Activated CD4-positive, alpha-beta T cell treated with anti-CD3 and anti-CD28 coated beads for 48 hours (primary cell): ENCODE results near the gene MED26.

ENCODE experiments used
- DNase-seq: peaks from one replicate; pipeline ENCODE4 v3.0.0-alpha.2; 2020

Gene MED26

DNA sequence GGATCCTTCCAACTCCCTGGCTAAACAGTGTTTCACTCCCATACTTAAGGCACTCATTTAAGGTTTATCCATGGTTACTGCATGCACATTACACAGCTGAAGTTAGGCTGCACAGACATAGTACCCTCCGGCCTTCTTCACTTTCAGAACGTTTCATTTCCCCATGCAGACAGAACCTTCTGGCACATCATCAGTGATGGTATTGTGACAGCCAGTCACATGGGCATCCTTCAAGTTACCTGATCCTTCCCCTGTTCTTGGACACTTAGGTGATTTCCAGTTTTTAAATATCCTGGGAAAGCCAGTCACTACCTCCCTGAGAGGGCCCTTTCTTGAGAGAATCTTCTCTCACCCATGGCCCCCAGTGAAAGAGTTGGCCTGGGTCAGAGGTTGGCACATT lies 22.8 kb upstream of the MED26 start:
- no peak for DNase-seq

DNA sequence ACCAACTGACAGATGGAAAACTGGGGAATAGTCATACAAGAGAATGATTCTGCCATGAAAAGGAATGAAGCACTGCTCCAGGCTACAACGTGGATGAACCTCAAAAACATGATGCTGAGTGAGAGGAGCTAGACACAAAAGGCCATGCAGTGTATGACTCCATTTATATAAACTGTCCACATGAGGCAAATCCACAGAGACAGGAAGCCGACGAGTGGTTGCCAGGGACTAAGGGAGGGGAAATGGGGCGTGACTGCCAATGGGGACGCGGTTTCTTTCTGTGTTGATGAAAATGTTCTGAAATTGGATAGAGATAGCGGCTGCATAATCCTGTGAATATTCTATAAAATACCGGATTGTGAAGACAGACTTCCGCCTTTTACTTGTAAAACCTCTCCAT lies 21.7 kb upstream of the MED26 start:
- DNase-seq, result no peak

DNA sequence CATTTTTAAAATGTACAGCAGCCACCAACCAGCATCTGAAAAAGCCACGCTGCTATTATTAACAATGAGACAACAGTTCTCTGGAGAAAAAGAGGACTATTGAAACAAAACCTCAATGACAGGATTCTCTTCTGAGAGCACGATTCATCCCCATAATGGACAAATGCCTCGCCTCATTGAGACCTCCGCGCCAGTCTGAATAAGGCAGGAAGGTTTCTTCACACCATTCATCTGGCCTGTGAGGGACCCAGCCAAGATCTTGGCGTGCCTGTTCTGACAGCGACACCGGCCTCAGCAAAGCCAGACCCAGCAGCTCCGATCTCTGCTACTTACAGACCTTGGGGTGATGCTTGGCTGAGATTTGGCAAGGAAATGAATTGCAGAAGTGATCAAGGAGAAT lies 17.1 kb upstream of the MED26 start:
- DNase-seq, result no peak

DNA sequence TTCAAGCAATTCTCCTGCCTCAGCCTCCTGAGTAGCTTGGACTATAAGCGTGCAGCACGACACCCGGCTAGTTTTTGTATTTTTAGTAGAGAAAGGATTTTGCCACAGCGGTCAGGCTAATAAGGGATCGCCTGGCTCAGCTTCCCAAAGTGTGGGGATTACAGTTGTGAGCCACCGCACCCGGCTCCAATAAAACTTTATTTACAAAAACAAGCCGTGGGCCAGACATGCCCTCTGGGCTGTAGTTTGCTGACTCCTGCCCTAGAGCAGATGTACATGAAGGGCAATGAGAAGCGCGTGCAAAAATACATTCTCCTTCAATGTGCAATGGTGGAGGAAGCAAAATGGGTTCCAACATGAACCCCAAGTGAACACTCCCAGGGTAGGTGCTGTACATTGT lies 13.7 kb upstream of the MED26 start:
- no peak for DNase-seq

DNA sequence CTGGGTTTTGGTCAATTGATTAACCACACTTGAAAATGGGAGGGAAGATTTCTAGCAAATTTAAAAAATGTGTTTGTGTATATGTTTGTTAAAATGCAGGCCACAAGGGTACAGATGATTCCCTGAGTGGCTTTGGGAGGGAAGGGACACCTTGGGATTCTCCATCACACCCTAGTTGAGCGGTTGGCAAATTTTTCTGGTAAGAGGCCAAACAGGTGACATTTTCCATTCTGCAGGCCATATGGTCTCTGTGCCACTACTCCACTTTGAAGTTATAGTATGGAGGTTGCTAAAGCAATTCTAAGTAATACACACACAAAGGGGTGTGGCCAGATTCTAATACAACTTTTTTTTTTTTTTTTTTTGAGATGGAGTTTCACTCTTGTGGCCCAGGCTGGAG lies 12.9 kb upstream of the MED26 start:
- DNase-seq, result no peak

DNA sequence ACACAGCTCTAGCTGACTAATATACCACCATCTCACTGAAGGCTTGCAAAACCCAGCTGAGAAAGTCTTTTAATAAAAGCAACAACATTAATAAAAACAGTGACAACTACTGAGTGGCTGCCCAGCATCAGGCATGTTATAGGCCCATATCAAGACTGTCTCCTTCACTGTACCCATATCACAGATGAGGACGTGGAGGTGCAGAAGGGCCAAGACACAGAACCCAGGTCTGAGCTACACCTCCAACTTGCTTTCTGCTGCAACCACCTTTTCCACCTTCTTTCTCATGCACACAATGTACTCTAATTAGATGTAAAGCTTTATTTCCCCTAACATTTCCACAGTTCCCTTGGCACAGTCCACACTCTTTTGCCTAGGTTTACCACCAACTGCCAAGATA lies 10.7 kb upstream of the MED26 start:
- DNase-seq, result no peak

DNA sequence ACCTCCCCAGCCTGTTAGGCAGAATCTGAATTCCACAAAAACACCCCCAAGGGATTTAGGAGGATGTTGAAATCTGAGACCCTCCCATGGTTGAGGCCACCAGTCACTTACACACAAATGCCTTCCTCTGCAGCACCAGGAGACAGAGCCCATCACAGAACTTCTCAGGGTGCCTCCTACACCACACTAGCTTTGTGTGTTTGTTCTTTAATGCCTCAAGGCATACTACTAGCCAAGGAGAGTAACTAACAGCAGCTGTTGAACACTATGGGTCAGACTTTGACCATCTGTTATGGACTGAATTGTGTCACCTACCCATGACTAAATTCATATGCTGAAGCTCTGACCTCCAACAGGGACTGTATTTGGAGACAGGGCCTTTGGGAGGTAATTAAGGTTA lies 9.5 kb upstream of the MED26 start:
- no peak for DNase-seq

DNA sequence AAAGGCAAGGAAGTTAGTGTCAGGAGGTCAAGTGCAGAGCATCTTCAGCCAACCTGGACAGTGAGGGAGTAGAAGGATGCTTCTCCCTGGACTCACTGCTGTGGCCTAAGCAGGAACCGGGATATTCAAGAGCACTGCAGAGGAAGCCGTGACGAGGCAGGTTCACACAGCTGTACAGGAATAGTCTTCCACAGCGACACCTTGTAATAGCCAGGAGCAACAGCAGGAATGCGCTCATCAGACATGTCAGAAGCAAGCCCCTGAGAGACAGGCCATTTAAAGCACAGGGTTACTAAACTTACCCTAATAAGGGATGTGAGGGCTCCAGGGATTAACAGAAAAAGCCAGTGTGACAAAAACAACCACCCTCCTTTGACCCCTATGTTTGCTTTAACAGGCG lies 3.5 kb upstream of the MED26 start:
- DNase-seq, result no peak

DNA sequence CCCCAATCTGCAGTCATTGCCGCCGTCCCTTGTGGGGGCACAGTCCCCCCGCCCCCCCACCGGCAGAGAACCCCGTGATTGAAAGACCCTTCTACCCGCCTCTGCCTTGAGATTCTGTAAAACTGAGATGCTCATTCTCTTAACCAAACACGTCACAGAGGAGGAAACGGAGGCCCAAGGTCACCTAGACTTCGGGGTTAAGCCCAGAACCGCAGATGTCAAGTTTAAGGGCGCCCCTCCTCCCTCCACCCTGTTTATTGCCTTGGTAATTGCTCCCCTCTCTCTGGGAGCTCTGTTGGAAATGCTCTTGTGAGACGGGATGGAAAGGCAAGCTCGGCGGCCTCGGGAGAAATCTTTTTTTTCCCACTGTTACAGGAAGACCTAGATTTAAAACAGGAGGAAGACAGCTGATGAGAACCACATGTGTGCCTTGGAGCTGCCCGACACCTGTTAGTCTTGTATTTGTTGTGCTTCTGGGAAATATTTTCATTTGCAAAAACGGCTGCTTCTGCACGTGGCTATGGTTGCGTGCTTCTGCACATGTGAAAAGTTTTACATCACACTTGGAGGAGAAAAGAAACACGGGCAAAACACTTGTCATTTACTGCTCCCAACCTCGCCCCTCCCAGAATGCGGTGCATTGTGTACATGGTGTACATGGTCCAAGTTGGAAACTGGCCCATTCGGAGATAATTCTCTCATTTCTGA lies 1.1 kb upstream of the MED26 start:
- DNase-seq, result peak; percentile 13

DNA sequence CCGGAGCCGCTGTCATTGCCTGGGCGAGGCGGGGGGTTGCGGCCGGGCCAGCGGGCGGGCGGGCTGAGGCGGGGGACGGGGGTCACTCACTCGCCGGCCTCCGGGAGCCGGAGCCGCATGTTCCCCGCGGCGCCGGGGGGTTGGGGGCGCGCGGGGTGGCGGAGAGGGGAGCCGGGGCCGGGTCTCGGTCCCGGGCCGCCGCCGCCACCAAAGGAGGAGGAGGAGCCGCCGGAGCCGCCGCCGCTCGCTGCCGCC lies 149 bp downstream of the MED26 start:
- DNase-seq, result no peak

DNA sequence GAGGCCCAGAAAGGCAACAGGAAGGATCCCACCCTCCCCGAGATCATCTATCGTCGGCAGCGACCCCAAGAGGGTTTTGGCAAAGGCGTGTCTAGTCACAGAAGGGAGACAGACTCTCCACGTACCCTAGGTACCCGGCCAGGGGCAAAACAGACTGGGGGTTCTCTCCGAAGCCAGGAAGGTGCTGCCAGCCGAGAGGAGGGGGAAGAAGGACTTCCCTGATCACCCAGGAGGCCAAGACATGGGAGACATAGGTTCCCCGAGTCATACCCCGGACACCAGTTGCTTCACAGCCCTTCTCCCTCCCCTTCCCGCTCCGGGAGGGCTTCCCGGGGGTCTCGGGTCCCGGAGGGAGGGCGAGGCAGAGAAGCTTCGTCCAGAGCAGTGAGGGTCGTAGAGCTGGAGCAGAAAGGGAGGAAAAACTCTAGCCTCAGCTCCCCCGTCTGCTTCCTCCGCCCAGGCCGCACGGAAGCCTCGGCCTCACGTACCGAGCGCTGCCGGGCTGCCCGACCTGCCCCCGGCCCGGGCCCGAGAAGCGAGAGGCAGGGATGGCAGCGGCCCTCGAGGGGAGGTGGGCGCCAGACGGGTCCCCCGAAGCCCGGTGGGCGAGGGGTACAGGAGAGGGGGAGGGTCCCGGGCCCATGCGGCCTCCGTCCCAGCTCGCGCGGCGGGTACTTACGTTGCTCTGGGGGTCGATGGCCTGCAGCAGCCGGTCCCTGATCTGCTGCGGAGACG lies 644 bp downstream of the MED26 start:
- peak; percentile 19 for DNase-seq

DNA sequence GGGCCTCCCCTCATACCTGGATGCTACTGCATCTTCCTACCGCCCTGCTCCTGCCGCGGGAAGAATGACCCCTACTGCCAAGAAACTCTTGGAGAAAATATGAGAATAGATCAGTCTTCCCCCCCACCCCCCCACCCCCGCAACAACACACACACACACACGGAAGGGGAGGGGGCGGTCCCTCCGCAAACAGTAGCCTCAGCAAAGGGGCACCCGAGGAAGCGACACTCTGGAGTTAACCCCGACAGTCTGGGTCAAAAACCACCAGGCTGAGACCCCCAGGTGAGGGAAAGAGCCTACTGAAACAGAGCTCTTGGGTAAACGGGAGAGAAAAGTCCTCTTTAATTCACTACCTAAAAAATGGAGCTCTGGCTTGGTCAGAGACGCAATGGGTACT lies 1.2 kb downstream of the MED26 start:
- DNase-seq, result peak; percentile 32

DNA sequence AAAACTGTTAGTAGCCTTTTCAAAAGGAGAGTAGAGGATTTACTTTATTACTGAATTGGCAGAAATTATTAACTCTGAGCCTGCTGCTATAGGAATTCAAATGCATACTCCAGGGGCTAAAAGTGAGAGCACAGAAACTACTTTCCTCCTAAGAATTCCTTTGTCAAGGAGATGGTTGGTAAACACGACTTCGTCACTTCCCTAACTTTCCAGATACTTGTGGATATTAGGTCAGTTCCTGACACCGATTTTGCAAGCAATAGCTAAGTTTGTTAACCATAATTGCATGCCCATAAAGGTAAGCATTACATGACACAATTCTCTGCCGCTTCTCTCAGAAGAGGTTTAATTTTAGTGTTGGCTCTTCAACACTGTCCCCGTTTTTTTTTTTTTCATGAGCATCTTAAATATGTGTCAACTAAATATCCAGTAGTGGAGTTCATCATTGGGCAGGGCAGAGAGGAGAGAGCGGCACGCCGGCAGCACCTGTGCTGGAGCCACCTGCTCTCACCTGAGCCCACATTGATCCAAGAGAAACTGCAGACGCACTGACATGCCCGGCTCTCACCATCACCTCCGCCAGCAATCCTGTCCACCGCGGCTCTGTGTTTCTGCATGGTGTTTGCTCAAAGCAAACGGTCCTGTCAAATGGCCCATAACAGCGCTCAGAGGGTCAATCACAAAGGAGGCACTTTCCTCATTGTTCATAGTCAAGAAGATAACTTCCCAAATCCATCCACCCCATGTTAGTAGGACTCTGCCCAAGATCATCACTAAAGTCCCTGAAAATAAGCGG lies 2.6 kb downstream of the MED26 start:
- no peak for DNase-seq

DNA sequence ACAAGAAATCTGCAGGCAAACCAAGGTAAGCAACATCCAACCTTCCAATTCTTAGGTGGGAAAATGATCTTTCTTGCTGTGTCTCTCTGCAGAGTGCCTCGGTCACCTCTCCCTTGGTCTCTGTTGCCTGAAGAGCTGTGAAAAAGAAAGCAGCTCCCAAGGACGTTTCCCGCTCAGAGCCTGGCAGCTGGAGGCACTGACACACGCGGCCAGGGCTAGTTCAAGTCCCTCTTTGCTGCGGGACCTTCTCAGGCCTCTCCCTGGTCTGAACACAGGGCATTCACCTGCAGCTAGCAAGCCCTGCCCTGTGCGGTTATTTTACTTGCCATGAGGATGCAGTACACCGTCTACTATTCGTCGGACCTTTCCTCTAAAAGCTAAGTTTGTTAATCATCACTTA lies 3.8 kb downstream of the MED26 start:
- DNase-seq, result no peak

DNA sequence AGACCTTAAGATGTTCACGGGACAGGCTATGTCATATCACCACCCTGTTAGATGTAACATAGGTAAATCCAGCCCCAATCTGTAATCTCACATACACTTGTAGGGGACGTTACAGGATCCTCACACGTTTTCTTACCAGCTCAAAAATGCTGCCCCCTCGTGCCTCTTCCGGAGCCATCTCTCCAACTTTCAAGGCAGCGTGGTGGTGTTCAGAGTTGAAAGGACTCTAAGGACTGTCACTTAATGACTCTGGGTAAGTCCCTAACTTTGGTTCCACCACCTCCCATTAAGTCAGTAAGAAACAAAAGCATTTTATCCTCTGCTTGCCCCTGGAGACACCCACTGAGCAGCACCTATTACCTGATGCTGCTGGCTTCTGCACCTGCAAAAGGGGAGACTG lies 4.4 kb downstream of the MED26 start:
- DNase-seq, result no peak

DNA sequence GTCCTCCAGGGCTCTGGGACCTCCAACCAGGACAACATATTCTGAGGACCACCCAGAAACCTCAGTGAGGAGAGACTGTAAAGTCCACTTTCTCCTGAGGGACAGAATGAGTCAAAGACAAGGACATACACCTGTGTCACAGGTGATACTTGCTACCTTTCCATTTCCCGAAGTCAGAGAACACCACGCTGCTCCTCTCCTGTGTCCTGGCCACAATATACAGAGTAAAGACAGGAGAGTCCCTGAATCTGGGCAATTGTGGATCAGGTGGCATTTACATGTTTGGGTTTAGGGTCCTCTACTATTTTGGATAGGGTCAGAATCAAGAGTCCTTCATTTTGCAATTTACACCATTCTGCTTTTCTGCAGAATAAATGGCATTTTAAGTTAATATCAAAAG lies 4.9 kb downstream of the MED26 start:
- DNase-seq, result no peak

DNA sequence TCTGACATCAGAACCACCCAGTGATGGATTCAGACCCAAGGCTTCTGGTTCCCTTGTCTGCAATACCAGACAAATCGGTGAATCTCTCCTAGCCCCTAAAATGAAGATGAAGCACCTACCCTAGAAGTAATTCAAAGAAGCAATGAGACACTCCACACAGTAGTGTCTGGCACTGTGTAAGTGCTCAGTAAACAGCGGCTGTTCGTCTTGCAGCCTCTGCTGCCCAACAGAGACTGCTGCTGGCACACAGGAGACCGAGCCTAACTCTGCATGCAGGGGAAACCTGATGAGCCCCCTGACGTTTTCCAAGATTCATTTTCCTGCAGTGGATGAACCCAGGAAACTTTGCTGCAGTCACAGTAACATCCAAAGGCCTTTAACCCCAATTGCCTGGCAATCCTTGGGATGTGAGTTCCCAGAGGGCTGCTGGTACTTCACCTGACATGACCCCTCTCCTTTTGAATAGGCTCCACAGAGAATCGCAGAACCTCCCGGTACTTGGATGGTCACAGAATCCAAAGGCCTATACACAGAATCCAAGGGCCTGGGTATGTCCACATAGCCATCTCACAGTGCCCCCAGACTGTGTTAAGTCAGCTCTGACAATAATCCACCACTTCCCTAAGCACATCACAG lies 6.7 kb downstream of the MED26 start:
- DNase-seq, result no peak

DNA sequence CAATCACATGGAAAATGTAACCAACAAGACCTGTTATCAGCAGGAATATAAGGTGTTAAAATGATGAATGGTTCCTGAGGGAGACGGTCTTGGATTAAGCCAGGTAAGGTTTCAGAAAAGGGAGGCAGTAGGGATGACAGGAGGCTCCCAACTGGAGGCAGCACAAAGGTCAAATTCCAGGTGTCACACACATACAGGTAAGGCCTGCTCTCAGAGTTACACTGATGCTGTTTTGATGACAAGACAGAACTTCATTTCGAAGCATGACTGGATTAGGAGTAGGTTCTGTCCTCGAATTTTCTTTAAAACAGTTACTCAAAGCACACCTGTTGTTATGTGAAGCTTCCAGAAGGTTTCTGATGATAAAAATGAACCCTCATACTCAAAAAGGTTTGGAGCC lies 7.4 kb downstream of the MED26 start:
- no peak for DNase-seq

DNA sequence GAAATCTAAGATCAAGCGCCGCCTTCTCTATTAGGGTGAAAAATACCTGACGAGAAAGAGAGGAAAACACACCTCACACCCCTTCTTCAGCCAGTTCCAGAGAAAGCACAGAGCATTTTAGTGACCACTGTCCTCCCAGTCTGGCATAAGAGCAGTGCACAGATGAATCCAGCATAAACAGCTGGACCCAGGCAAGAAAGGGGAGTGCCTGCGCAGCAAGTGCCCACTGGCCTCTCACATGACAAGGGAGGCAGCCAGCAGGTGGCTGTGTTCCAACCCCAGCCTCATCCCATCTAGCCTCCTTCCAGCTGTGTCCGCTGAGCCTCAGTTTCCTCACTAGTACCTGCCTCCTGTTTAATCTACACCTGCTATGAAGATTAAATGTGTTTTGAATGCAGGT lies 8.0 kb downstream of the MED26 start:
- DNase-seq, result no peak

DNA sequence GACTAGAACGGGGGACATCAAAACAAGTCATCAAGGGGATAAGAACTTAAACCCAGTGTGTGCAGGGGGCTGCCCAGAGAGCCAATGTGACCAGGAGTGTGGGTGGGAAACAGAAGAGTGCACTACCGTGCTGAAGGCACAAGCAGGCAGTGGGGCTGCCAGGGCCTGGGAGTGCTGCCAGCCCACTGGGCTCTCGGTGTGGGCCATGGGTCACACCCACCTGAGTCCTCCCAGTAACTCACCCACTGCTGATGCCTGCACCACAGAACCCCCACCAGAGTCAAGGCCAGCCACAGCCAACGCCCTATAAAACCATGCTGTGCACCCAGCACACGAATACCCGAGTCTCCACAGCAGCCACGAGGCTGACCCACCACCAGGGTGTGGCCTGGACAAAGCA lies 8.5 kb downstream of the MED26 start:
- no peak for DNase-seq

DNA sequence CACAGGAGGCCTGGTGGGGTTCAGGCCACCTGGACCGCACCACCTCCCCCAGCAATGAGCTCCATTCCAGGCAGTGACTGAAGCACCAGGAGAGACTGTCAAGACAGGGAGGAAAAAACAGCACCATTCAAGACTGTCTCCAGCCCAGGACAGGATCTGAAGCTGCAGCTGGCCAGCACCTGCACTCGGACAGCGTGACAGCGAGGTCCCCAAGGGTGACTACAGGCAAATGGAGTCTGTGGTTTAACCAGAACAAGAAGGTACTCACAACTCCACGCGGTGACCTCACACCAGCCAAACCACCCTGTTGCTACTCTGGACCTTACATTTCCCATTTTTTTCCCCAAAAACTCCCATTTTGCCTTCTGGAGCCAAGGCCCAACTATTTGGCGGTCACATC lies 9.8 kb downstream of the MED26 start:
- DNase-seq, result no peak

DNA sequence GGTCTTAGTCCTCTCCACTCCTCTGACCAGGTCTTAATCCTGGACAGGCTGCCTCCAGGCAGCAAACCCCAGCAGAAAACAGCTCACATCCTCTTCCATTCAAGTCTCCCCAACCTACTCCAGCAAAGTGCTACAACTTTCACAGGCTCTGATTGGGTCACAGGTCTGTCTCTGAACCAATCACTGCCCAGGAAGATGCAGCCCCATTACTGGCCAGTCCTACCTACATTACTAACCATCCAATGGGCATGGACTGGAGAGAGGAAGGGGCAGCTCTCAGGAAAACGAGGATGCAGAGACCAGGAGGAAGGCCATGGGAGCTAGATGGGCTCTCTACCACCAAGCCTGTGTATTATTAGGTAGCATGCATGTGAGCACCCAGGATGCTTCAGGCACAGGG lies 12.2 kb downstream of the MED26 start:
- no peak for DNase-seq

DNA sequence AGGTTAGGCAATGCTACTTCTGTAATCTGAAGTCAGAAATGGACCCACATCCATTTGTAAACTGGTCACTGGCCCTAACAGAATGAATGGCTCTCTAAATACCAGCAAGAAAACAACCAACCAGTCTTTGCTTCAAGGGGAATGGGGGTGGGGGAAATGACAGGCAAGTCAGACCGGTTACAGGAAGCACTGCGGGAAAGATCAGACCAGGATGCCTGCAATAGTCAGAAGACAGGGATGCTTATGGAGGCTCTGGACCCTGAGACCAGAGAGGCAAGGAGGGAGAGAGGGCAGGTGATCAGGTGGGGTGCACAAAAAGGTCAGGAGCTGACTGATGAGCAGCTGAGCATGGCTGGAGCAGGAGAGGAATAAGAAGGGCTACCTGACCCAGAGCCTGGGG lies 13.1 kb downstream of the MED26 start:
- no peak for DNase-seq

DNA sequence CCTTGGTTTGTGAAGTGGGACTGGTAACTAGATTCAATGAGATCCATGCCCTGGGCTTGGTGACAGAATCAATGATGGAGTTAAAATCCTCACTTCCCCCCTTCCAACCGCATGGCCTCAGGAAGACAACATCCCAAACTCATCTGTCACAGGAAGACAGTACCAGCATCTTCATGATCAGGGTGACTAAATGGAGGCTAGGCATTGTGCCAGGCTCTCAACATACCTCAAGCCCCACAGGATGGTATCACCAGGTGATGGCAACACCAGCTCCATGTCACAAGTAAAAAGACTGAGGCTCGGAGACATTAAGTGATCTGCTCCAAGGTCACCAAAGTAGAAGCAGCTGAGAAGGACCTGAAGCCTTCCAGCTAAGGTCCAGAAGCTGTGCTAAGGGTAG lies 14.2 kb downstream of the MED26 start:
- DNase-seq, result no peak
